H9 (cell line): Measurements from ENCODE around the gene STPG3. TPM values are rescaled to one million over a fixed set of nuclear protein-coding genes. Genes with fewer than 3 reads are reported as not detected.

ENCODE experiments used
- DNase-seq: peaks from one replicate; pipeline ENCODE4 v3.0.0-alpha.2; 2017
- H2AFZ ChIP-seq: one replicate; pipeline ENCODE4 v1.6.1; 2013; ENCODE audit warnings: mild to moderate bottlenecking, low read length, control low read depth, moderate library complexity
- H2AK5ac ChIP-seq: 2 replicates; pipeline ENCODE4 v1.6.1; 2013; ENCODE audit warnings: low read length, control low read depth, mixed read lengths; ENCODE audit not compliant: insufficient read length
- H2BK120ac ChIP-seq: one replicate; pipeline ENCODE4 v1.6.1; 2013; ENCODE audit warnings: low read depth, mild to moderate bottlenecking, low read length, control low read depth, inconsistent platforms; ENCODE audit not compliant: poor library complexity, severe bottlenecking
- H2BK12ac ChIP-seq: 2 replicates; pipeline ENCODE4 v1.6.1; 2013; ENCODE audit warnings: low read length, control low read depth, mixed read lengths, low read depth; ENCODE audit not compliant: insufficient read length
- H2BK15ac ChIP-seq: 2 replicates; pipeline ENCODE4 v1.6.1; 2013; ENCODE audit warnings: low read depth, low read length, control low read depth
- H2BK20ac ChIP-seq: one replicate; pipeline ENCODE4 v1.6.1; 2013; ENCODE audit warnings: low read depth, mild to moderate bottlenecking, low read length, control low read depth, inconsistent platforms; ENCODE audit not compliant: poor library complexity, severe bottlenecking
- H2BK5ac ChIP-seq: 2 replicates; pipeline ENCODE4 v1.6.1; 2013; ENCODE audit warnings: low read length, control low read depth, mixed read lengths; ENCODE audit not compliant: insufficient read length
- H3K14ac ChIP-seq: 2 replicates; pipeline ENCODE4 v1.6.1; 2013; ENCODE audit warnings: low read length, control low read depth; ENCODE audit not compliant: insufficient read depth
- H3K18ac ChIP-seq: 2 replicates; pipeline ENCODE4 v1.6.1; 2013; ENCODE audit warnings: low read depth, mild to moderate bottlenecking, mixed read lengths, low read length, control low read depth; ENCODE audit not compliant: insufficient read length
- H3K23ac ChIP-seq: 2 replicates; pipeline ENCODE4 v1.6.1; 2013; ENCODE audit warnings: low read length, control low read depth, mixed read lengths, low read depth; ENCODE audit not compliant: insufficient read length
- H3K23me2 ChIP-seq: 2 replicates; pipeline ENCODE4 v1.6.1; 2013; ENCODE audit warnings: low read depth, mild to moderate bottlenecking, mixed read lengths, low read length, control low read depth; ENCODE audit not compliant: insufficient read length, poor library complexity, severe bottlenecking
- H3K27ac ChIP-seq: 2 replicates; pipeline ENCODE4 v1.5.1; 2013; ENCODE audit warnings: low read length, control low read depth, mixed read lengths, low read depth; ENCODE audit not compliant: insufficient read length
- H3K27me3 ChIP-seq: 2 replicates; pipeline ENCODE4 v1.6.1; 2013; ENCODE audit warnings: low read length, control low read depth, inconsistent platforms; ENCODE audit not compliant: insufficient read depth
- H3K4ac ChIP-seq: 2 replicates; pipeline ENCODE4 v1.6.1; 2013; ENCODE audit warnings: low read depth, mild to moderate bottlenecking, control low read depth, inconsistent platforms, low read length, moderate library complexity
- H3K4me1 ChIP-seq: 2 replicates; pipeline ENCODE4 v1.6.1; 2013; ENCODE audit warnings: low read length, control low read depth, inconsistent platforms; ENCODE audit not compliant: insufficient read depth
- H3K4me2 ChIP-seq: 2 replicates; pipeline ENCODE4 v1.6.1; 2013; ENCODE audit warnings: low read length, control low read depth, mixed read lengths; ENCODE audit not compliant: insufficient read length, insufficient read depth
- H3K56ac ChIP-seq: 2 replicates; pipeline ENCODE4 v1.6.1; 2013; ENCODE audit warnings: low read depth, mild to moderate bottlenecking, mixed read lengths, low read length, control low read depth; ENCODE audit not compliant: insufficient read length
- H3K79me1 ChIP-seq: 2 replicates; pipeline ENCODE4 v1.6.1; 2013; ENCODE audit warnings: low read depth, mild to moderate bottlenecking, moderate library complexity, low read length, control low read depth, inconsistent platforms; ENCODE audit not compliant: insufficient read depth, poor library complexity, severe bottlenecking
- H3K79me2 ChIP-seq: 2 replicates; pipeline ENCODE4 v1.6.1; 2013; ENCODE audit warnings: low read length, control low read depth, inconsistent platforms; ENCODE audit not compliant: insufficient read depth
- H3K9ac ChIP-seq: 2 replicates; pipeline ENCODE4 v1.6.1; 2013; ENCODE audit warnings: low read length, control low read depth, mixed read lengths; ENCODE audit not compliant: insufficient read length; ENCODE audit errors: extremely low read depth
- H3K9me3 ChIP-seq: one replicate; pipeline ENCODE4 v1.6.1; 2013; ENCODE audit warnings: low read depth, low read length, inconsistent platforms; ENCODE audit not compliant: control insufficient read depth
- H3T11ph ChIP-seq: one replicate; pipeline ENCODE4 v1.6.1; 2013; ENCODE audit warnings: mild to moderate bottlenecking, low read length, control low read depth, inconsistent platforms
- H4K20me1 ChIP-seq: one replicate; pipeline ENCODE4 v1.6.1; 2013; ENCODE audit not compliant: control insufficient read depth, insufficient read length, insufficient read depth
- H4K5ac ChIP-seq: 2 replicates; pipeline ENCODE4 v1.6.1; 2013; ENCODE audit warnings: low read depth, mild to moderate bottlenecking, mixed read lengths, low read length, control low read depth; ENCODE audit not compliant: insufficient read length
- H4K8ac ChIP-seq: replicated peaks from 2 replicates; pipeline ENCODE4 v1.6.1; 2013; ENCODE audit warnings: low read length, control low read depth, mixed read lengths, low read depth; ENCODE audit not compliant: insufficient read length
- H4K91ac ChIP-seq: 2 replicates; pipeline ENCODE4 v1.6.1; 2013; ENCODE audit warnings: low read depth, mild to moderate bottlenecking, moderate library complexity, mixed read lengths, low read length, control low read depth; ENCODE audit not compliant: insufficient read length
- H3K27ac Mint-ChIP-seq, 3 experiments: 2 replicates in 2 of 3; 3 replicates in 1 of 3; pipeline ENCODE4 v1.8.0; 2020 to 2021; ENCODE audit warnings: mixed read lengths in 3 of 3, mild to moderate bottlenecking in 1 of 3, moderate library complexity in 1 of 3
- H3K27me3 Mint-ChIP-seq: 2 replicates; pipeline ENCODE4 v1.8.0; 2021; ENCODE audit warnings: low read depth, mild to moderate bottlenecking, moderate library complexity, mixed read lengths
- H3K36me3 Mint-ChIP-seq, 3 experiments: 2 replicates in 2 of 3; 3 replicates in 1 of 3; pipeline ENCODE4 v1.8.0; 2020 to 2021; ENCODE audit warnings: low read depth in 3 of 3, mixed read lengths in 3 of 3; ENCODE audit not compliant: insufficient read depth in 1 of 3
- H3K4me1 Mint-ChIP-seq, 2 experiments: 2 replicates each; pipeline ENCODE4 v1.8.0; 2020; ENCODE audit warnings: mixed read lengths in 2 of 2
- H3K4me3 Mint-ChIP-seq, 2 experiments: 2 replicates in 1 of 2; 3 replicates in 1 of 2; pipeline ENCODE4 v1.8.0; 2020 to 2021; ENCODE audit warnings: mild to moderate bottlenecking in 2 of 2, mixed read lengths in 2 of 2, moderate library complexity in 1 of 2
- H3K9me3 Mint-ChIP-seq, 2 experiments: 2 replicates in 1 of 2; 3 replicates in 1 of 2; pipeline ENCODE4 v1.8.0; 2020; ENCODE audit warnings: mild to moderate bottlenecking in 2 of 2, mixed read lengths in 2 of 2, moderate library complexity in 1 of 2
- WGBS: extraction: QIAGEN DNeasy Blood & Tissue Kit; methylation state at CpG from one replicate; pipeline ENCODE4 v1.1.7; 2013; ENCODE audit warnings: missing lambda C conversion rate, low lambda C conversion rate, mixed read lengths; ENCODE audit not compliant: insufficient read length; ENCODE audit errors: extremely low coverage; 5-methylcytosine and 5-hydroxymethylcytosine counted together
- total RNA-seq: library from RNA; stranded (reverse); gene quantifications from 2 replicates; pipeline ENCODE4 v1.2.1, GENCODE V29; 2021
- TF ChIP-seq, protein P1 (sequence below): fragments of 200-600 bp; sonication (generic); conservative IDR thresholded peaks from 3 replicates; pipeline ENCODE4 v1.8.0; 2021; ENCODE audit warnings: antibody characterized with exemption, mild to moderate bottlenecking

STPG3 gene
- total RNA-seq, 1 experiment from 2014 or later = not detected

DNA sequence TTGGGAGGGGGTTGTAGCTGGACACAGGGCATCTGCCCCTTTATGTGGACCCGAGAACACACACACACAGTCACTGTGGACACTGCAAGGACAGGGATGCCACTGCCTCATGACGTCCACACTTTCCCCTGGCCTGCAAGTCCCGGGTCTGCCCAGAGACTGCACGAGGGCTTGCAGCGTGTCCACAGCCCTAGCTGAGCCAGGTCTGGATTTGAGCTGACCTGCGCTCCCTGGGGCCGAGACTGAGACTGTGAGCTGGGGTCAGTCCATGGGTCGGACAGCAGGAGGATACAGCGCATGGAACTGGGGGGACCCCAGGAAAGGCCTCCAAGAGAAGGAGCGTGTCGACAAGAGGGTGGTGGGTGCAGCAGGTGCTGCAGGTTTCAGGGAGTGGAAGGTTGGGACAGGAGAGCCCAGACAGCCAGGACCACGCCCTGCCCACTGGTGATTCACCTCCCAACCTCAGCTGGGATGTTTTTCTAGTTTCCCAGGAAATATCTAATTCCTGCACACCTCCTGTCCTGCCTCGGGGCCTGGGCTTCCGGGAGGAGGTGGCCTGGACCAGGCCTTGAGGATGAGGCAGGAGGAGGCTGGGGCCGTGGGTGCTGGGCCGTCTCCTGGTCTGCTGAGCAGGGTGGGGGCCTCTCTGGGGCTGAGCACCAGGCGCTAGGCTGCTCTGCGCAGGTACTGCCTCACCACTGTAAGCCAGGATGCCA, 24.6 kb upstream of the STPG3 start:
- no peak overlapping the region for H4K91ac ChIP-seq
- no peaks in the 10 kb centered on the region for H3K4me1 ChIP-seq
- no peak overlapping the region for H4K5ac ChIP-seq
- no peak overlapping the region for H4K8ac ChIP-seq
- H3K9me3 ChIP-seq = no peaks in the 10 kb centered on the region
- no peak overlapping the region for H3K18ac ChIP-seq
- no peak overlapping the region for H3K9ac ChIP-seq
- no peaks in the 10 kb centered on the region for H4K20me1 ChIP-seq
- H2BK5ac ChIP-seq = no peak overlapping the region
- Mint-ChIP-seq H3K4me1 (peaks cover 2 to 5% of the 10 kb centered on the region in 2 experiments), H3K27ac (no peak overlapping the region), H3K4me3 (no peak overlapping the region), H3K9me3 (no peaks in the 10 kb centered on the region), H3K36me3 (no peaks in the 10 kb centered on the region), H3K27me3 (no peaks in the 10 kb centered on the region; the same call in 1 of the 2 replicates)
- DNase-seq = no peak
- H2AFZ ChIP-seq = no peak overlapping the region
- H3K27me3 ChIP-seq = no peaks in the 10 kb centered on the region
- no peak overlapping the region for H3K23ac ChIP-seq
- no peak overlapping the region for H3K4me2 ChIP-seq
- H3K4ac ChIP-seq = no peak overlapping the region
- no peak overlapping the region for H3K56ac ChIP-seq
- no CpG with 5 or more reads among the region's 18 CpGs for WGBS
- no peak overlapping the region for H3T11ph ChIP-seq
- no peak overlapping the region for H2AK5ac ChIP-seq
- no peak overlapping the region for H2BK20ac ChIP-seq
- H2BK15ac ChIP-seq = no peak overlapping the region
- H3K79me2 ChIP-seq = no peaks in the 10 kb centered on the region
- H2BK12ac ChIP-seq = no peak overlapping the region
- H3K27ac ChIP-seq = no peak overlapping the region
- TF ChIP-seq, protein P1, sequence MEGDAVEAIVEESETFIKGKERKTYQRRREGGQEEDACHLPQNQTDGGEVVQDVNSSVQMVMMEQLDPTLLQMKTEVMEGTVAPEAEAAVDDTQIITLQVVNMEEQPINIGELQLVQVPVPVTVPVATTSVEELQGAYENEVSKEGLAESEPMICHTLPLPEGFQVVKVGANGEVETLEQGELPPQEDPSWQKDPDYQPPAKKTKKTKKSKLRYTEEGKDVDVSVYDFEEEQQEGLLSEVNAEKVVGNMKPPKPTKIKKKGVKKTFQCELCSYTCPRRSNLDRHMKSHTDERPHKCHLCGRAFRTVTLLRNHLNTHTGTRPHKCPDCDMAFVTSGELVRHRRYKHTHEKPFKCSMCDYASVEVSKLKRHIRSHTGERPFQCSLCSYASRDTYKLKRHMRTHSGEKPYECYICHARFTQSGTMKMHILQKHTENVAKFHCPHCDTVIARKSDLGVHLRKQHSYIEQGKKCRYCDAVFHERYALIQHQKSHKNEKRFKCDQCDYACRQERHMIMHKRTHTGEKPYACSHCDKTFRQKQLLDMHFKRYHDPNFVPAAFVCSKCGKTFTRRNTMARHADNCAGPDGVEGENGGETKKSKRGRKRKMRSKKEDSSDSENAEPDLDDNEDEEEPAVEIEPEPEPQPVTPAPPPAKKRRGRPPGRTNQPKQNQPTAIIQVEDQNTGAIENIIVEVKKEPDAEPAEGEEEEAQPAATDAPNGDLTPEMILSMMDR = no peak
- H3K23me2 ChIP-seq = peaks cover 18% of the 10 kb centered on the region
- H3K14ac ChIP-seq = no peak overlapping the region
- H2BK120ac ChIP-seq = no peak overlapping the region
- no peaks in the 10 kb centered on the region for H3K79me1 ChIP-seq
